GM23338 (cell line): ENCODE results near the gene CNMD. TPM values are rescaled to one million over a fixed set of nuclear protein-coding genes. Genes with fewer than 3 reads are reported as not detected.
"Not testable (repeated sequence)": the region's sequence is repeated elsewhere in the genome, so short reads cannot be mapped to it uniquely, and the experiment has no call there.

Experiments
- ATAC-seq: fragments of 200-7000 bp; cut with Tn5 transposase; 3 replicates; pipeline ENCODE4 v1.9.1; 2020
- DNase-seq: peaks from one replicate; pipeline ENCODE4 v3.0.0-alpha.2; 2015; ENCODE audit warnings: low spot score
- H2AFZ ChIP-seq: fragments of 200-600 bp; sonication (generic); 2 replicates; pipeline ENCODE4 v1.8.0; 2016; ENCODE audit warnings: antibody characterized with exemption, mild to moderate bottlenecking, moderate library complexity
- H3F3A ChIP-seq: fragments of 200-600 bp; sonication (generic); replicated peaks from 2 replicates; pipeline ENCODE4 v1.8.0; 2017; ENCODE audit warnings: antibody characterized with exemption, mixed run types, low read depth
- H3K27ac ChIP-seq: fragments of 200-600 bp; sonication (generic); 2 replicates; pipeline ENCODE4 v1.6.1; 2016; ENCODE audit warnings: low read depth
- H3K27me3 ChIP-seq: fragments of 200-600 bp; sonication (generic); 2 replicates; pipeline ENCODE4 v1.8.0; 2016; ENCODE audit warnings: mild to moderate bottlenecking, mixed run types, moderate library complexity; ENCODE audit not compliant: insufficient read depth
- H3K36me3 ChIP-seq: fragments of 200-600 bp; sonication (generic); 2 replicates; pipeline ENCODE4 v1.8.0; 2016; ENCODE audit warnings: mild to moderate bottlenecking; ENCODE audit not compliant: insufficient read depth
- H3K4me1 ChIP-seq: fragments of 200-600 bp; sonication (generic); 2 replicates; pipeline ENCODE4 v1.8.0; 2016; ENCODE audit warnings: mild to moderate bottlenecking, moderate library complexity; ENCODE audit not compliant: insufficient read depth
- H3K4me2 ChIP-seq: fragments of 200-600 bp; sonication (generic); 2 replicates; pipeline ENCODE4 v1.7.1; 2017; ENCODE audit warnings: mixed run types
- H3K4me3 ChIP-seq: fragments of 200-600 bp; sonication (generic); 2 replicates; pipeline ENCODE4 v1.6.1; 2016; ENCODE audit warnings: mixed run types
- H3K79me2 ChIP-seq: fragments of 200-600 bp; sonication (generic); replicated peaks from 2 replicates; pipeline ENCODE4 v1.8.0; 2017; ENCODE audit warnings: mild to moderate bottlenecking; ENCODE audit not compliant: insufficient read depth
- H3K9me2 ChIP-seq: fragments of 200-600 bp; sonication (generic); 2 replicates; pipeline ENCODE4 v1.8.0; 2017; ENCODE audit not compliant: insufficient read depth
- H4K20me1 ChIP-seq: fragments of 200-600 bp; sonication (generic); replicated peaks from 2 replicates; pipeline ENCODE4 v1.8.0; 2017; ENCODE audit warnings: mild to moderate bottlenecking; ENCODE audit not compliant: insufficient read depth
- H3K27ac Mint-ChIP-seq: 2 replicates; pipeline ENCODE4 v1.8.0; 2020; ENCODE audit warnings: inconsistent platforms, mild to moderate bottlenecking, moderate library complexity, mixed read lengths
- H3K27me3 Mint-ChIP-seq: 3 replicates; pipeline ENCODE4 v1.8.0; 2022; ENCODE audit warnings: low read depth, mild to moderate bottlenecking, moderate library complexity, mixed read lengths, inconsistent platforms; ENCODE audit not compliant: insufficient read depth, poor library complexity
- H3K36me3 Mint-ChIP-seq: 3 replicates; pipeline ENCODE4 v1.8.0; 2021; ENCODE audit warnings: low read depth, mild to moderate bottlenecking, inconsistent platforms, moderate library complexity, mixed read lengths
- H3K4me1 Mint-ChIP-seq: 3 replicates; pipeline ENCODE4 v1.8.0; 2020; ENCODE audit warnings: mild to moderate bottlenecking, inconsistent platforms, mixed read lengths
- H3K4me3 Mint-ChIP-seq: 3 replicates; pipeline ENCODE4 v1.8.0; 2021; ENCODE audit warnings: moderate library complexity, mild to moderate bottlenecking, inconsistent platforms, mixed read lengths
- H3K9me3 Mint-ChIP-seq: 3 replicates; pipeline ENCODE4 v1.8.0; 2020; ENCODE audit warnings: moderate library complexity, mild to moderate bottlenecking, inconsistent platforms, mixed read lengths
- CREB1 ChIP-seq: fragments of 250-450 bp; sonication (Bioruptor Pico); IDR thresholded peaks from 2 replicates; pipeline ENCODE4 v1.5.0; 2020; ENCODE audit warnings: low read depth, mild to moderate bottlenecking, moderate library complexity
- JUNB ChIP-seq: IDR thresholded peaks from one replicate; pipeline ENCODE4 v1.6.1; 2016; ENCODE audit warnings: antibody characterized with exemption; ENCODE audit not compliant: unreplicated experiment
- POLR2AphosphoS5 ChIP-seq: IDR thresholded peaks from 2 replicates; pipeline ENCODE4 v1.6.1; 2016; ENCODE audit warnings: antibody characterized with exemption, low read depth
- STAT1 ChIP-seq: IDR thresholded peaks from one replicate; pipeline ENCODE4 v1.6.1; 2016; ENCODE audit warnings: antibody characterized with exemption; ENCODE audit not compliant: unreplicated experiment
- ZNF114 ChIP-seq: fragments of 250-450 bp; sonication (Bioruptor Pico); IDR thresholded peaks from 2 replicates; pipeline ENCODE4 v1.5.0; 2020; ENCODE audit warnings: mild to moderate bottlenecking, moderate library complexity
- ZNF331 ChIP-seq: fragments of 250-450 bp; sonication (Bioruptor Pico); IDR thresholded peaks from 2 replicates; pipeline ENCODE4 v1.5.0; 2020; ENCODE audit warnings: low read depth, mild to moderate bottlenecking, moderate library complexity
- polyA plus RNA-seq: library from polyadenylated mRNA; unstranded; fragments of >200 nt; fragmentation: Nextera tagmentation; extraction: Ambion mirVana; gene quantifications from 2 replicates; pipeline ENCODE4 v1.2.1, GENCODE V29; 2016
- total RNA-seq: library from RNA; depleted of rRNA; stranded (reverse); fragments of >200 nt; shearing (Covaris generic); gene quantifications from 2 replicates; pipeline ENCODE4 v1.2.3, GENCODE V29; 2014
- TF ChIP-seq, protein P1 (sequence below): IDR thresholded peaks from one replicate; pipeline ENCODE4 v1.6.1; 2018; ENCODE audit warnings: antibody characterized with exemption; ENCODE audit not compliant: unreplicated experiment
- TF ChIP-seq, protein P2 (sequence below): IDR thresholded peaks from 2 replicates; pipeline ENCODE4 v1.6.1; 2016; ENCODE audit warnings: antibody characterized with exemption
- TF ChIP-seq, protein P3 (sequence below), 2 experiments: fragments of 200-600 bp in 1 of 2; sonication (generic) in 1 of 2; conservative IDR thresholded peaks; 2 replicates each; pipeline versions ENCODE4 v1.5.1 to v1.6.1; 2016 to 2017; ENCODE audit warnings: antibody characterized with exemption in 2 of 2, low read depth in 2 of 2, mild to moderate bottlenecking in 2 of 2, moderate library complexity in 1 of 2

Gene CNMD
- total and polyA plus RNA-seq, 2 experiments from 2014 or later: 141 to 207 TPM

GRCh38 chr13:52723181-52723580, 16.4 kb downstream of the CNMD start (continued):
- TF ChIP-seq, protein P1, sequence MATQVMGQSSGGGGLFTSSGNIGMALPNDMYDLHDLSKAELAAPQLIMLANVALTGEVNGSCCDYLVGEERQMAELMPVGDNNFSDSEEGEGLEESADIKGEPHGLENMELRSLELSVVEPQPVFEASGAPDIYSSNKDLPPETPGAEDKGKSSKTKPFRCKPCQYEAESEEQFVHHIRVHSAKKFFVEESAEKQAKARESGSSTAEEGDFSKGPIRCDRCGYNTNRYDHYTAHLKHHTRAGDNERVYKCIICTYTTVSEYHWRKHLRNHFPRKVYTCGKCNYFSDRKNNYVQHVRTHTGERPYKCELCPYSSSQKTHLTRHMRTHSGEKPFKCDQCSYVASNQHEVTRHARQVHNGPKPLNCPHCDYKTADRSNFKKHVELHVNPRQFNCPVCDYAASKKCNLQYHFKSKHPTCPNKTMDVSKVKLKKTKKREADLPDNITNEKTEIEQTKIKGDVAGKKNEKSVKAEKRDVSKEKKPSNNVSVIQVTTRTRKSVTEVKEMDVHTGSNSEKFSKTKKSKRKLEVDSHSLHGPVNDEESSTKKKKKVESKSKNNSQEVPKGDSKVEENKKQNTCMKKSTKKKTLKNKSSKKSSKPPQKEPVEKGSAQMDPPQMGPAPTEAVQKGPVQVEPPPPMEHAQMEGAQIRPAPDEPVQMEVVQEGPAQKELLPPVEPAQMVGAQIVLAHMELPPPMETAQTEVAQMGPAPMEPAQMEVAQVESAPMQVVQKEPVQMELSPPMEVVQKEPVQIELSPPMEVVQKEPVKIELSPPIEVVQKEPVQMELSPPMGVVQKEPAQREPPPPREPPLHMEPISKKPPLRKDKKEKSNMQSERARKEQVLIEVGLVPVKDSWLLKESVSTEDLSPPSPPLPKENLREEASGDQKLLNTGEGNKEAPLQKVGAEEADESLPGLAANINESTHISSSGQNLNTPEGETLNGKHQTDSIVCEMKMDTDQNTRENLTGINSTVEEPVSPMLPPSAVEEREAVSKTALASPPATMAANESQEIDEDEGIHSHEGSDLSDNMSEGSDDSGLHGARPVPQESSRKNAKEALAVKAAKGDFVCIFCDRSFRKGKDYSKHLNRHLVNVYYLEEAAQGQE: no peak
- TF ChIP-seq, protein P2, sequence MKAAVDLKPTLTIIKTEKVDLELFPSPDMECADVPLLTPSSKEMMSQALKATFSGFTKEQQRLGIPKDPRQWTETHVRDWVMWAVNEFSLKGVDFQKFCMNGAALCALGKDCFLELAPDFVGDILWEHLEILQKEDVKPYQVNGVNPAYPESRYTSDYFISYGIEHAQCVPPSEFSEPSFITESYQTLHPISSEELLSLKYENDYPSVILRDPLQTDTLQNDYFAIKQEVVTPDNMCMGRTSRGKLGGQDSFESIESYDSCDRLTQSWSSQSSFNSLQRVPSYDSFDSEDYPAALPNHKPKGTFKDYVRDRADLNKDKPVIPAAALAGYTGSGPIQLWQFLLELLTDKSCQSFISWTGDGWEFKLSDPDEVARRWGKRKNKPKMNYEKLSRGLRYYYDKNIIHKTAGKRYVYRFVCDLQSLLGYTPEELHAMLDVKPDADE: no peak
- TF ChIP-seq STAT1: no peak

- H3K36me3 ChIP-seq: peaks cover 37% of the 10 kb centered on the region
- Mint-ChIP-seq H3K36me3 (peaks cover 98% of the 10 kb centered on the region), H3K9me3 (peaks cover 80% of the 10 kb centered on the region)
- H3K4me3 ChIP-seq, H3K27ac ChIP-seq, H2AFZ ChIP-seq, H3K79me2 ChIP-seq, H3K4me2 ChIP-seq, H3K4me1 Mint-ChIP-seq, H3K4me3 Mint-ChIP-seq, H3K27me3 Mint-ChIP-seq, H3K4me1 ChIP-seq, H3K27ac Mint-ChIP-seq, ATAC-seq, H3K27me3 ChIP-seq, H3K9me2 ChIP-seq, H4K20me1 ChIP-seq, H3F3A ChIP-seq, DNase-seq: not testable (repeated sequence)
Measured at GRCh38 chr13:52721356-52721755, 18.3 kb downstream of the CNMD start.

DNA sequence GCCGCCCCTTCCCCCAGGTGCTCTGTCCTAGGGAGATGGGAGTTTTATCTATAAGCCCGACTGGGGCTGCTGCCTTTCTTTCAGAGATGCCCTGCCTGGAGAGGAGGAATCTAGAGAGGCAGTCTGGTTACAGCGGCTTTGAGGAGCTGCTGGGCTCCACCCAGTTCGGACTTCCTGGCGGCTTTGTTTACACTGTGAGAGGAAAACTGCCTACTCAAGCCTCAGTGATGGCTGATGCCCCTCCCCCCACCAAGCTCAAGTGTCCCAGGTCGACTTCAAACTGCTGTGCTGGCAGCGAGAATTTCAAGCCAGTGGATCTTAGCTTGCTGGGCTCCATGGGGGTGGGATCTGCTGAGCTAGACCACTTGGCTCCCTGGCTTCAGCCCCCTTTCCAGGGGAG, 18.7 kb downstream of the CNMD start:
- H3K4me3 Mint-ChIP-seq, H3K27ac Mint-ChIP-seq, DNase-seq: not testable (repeated sequence)

GRCh38 chr13:52713894-52714293, 25.7 kb downstream of the CNMD start:
- Histone ChIP-seq H3K4me3 (no peak overlapping the region), H3K4me1 (no peaks in the 10 kb centered on the region), H3K36me3 (peaks cover 10% of the 10 kb centered on the region; the same call in 1 of the 2 replicates), H3K79me2 (no peaks in the 10 kb centered on the region), H2AFZ (no peak overlapping the region), H3K27ac (no peak overlapping the region), H3K27me3 (no peaks in the 10 kb centered on the region), H4K20me1 (no peaks in the 10 kb centered on the region), H3K4me2 (no peak overlapping the region), H3K9me2 (no peaks in the 10 kb centered on the region), H3F3A (no peaks in the 10 kb centered on the region)
- ATAC-seq (no peak), DNase-seq (no peak)
- H3K27ac Mint-ChIP-seq: no peak overlapping the region
- no peak overlapping the region for H3K4me3 Mint-ChIP-seq
- peaks cover 34% of the 10 kb centered on the region for H3K36me3 Mint-ChIP-seq
- no peaks in the 10 kb centered on the region for H3K27me3 Mint-ChIP-seq
- peaks cover 30% of the 10 kb centered on the region for H3K4me1 Mint-ChIP-seq
- peaks cover 32% of the 10 kb centered on the region for H3K9me3 Mint-ChIP-seq
- TF ChIP-seq, protein P3, sequence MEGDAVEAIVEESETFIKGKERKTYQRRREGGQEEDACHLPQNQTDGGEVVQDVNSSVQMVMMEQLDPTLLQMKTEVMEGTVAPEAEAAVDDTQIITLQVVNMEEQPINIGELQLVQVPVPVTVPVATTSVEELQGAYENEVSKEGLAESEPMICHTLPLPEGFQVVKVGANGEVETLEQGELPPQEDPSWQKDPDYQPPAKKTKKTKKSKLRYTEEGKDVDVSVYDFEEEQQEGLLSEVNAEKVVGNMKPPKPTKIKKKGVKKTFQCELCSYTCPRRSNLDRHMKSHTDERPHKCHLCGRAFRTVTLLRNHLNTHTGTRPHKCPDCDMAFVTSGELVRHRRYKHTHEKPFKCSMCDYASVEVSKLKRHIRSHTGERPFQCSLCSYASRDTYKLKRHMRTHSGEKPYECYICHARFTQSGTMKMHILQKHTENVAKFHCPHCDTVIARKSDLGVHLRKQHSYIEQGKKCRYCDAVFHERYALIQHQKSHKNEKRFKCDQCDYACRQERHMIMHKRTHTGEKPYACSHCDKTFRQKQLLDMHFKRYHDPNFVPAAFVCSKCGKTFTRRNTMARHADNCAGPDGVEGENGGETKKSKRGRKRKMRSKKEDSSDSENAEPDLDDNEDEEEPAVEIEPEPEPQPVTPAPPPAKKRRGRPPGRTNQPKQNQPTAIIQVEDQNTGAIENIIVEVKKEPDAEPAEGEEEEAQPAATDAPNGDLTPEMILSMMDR (conservative IDR thresholded peaks at IDR 0.05; ENCODE audit: low read depth in 2 of 2): no peak
- TF ChIP-seq ZNF114 (CRISPR knock-in tag): no peak
- no peak for TF ChIP-seq CREB1 (CRISPR knock-in tag)
- no peak for TF ChIP-seq POLR2AphosphoS5
- no peak for TF ChIP-seq JUNB
- no peak for TF ChIP-seq ZNF331

More for the DNA sequence above, 18.7 kb downstream of the CNMD start:
- H3K36me3 ChIP-seq: peaks cover 37% of the 10 kb centered on the region
- H3K27me3 ChIP-seq, ATAC-seq, H3F3A ChIP-seq, H3K4me1 ChIP-seq, H4K20me1 ChIP-seq, H3K27ac ChIP-seq, H2AFZ ChIP-seq, H3K27me3 Mint-ChIP-seq, H3K79me2 ChIP-seq, H3K4me1 Mint-ChIP-seq, H3K4me3 ChIP-seq, H3K9me2 ChIP-seq, H3K4me2 ChIP-seq: not testable (repeated sequence)
- Mint-ChIP-seq H3K36me3 (peaks cover 99% of the 10 kb centered on the region), H3K9me3 (peaks cover 85% of the 10 kb centered on the region)
